Measurements from ENCODE around the gene NRSN2.

DNA sequence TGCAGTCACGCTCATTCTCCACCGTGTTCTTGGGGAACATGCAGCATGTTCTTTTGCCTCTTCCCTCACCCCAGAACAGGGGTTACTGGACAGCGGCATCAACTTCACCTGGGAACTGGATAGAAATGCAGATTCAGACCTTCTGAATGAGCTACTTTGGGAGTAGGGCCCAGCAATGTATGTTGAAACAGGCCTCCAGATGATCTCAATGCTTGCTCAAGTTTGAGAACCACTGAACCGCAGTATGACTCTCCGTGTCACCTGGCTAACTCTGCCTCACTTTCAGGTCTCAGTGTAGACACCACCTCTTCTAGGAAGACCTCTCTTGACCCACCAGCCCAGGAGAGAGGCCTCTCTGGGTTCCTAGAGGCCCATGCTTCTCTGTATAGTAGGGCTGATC, 38.5 kb downstream of the NRSN2 start:
- TF ChIP-seq, protein P1, sequence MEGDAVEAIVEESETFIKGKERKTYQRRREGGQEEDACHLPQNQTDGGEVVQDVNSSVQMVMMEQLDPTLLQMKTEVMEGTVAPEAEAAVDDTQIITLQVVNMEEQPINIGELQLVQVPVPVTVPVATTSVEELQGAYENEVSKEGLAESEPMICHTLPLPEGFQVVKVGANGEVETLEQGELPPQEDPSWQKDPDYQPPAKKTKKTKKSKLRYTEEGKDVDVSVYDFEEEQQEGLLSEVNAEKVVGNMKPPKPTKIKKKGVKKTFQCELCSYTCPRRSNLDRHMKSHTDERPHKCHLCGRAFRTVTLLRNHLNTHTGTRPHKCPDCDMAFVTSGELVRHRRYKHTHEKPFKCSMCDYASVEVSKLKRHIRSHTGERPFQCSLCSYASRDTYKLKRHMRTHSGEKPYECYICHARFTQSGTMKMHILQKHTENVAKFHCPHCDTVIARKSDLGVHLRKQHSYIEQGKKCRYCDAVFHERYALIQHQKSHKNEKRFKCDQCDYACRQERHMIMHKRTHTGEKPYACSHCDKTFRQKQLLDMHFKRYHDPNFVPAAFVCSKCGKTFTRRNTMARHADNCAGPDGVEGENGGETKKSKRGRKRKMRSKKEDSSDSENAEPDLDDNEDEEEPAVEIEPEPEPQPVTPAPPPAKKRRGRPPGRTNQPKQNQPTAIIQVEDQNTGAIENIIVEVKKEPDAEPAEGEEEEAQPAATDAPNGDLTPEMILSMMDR (conservative IDR thresholded peaks at IDR 0.05; ENCODE audit: low read depth, low read length) = no peak
- no peak for TF ChIP-seq EZH2 (IDR thresholded peaks at IDR 0.05; ENCODE audit: borderline replicate concordance, low read depth, low read length, poor library complexity, severe bottlenecking)
